HCT116 (cell line): ENCODE results near the gene CGRRF1. TPM values are rescaled to one million over a fixed set of nuclear protein-coding genes. Genes with fewer than 3 reads are reported as not detected.

Experiments used
- ATAC-seq: fragments of 200-7000 bp; cut with Tn5 transposase; 2 replicates; pipeline ENCODE4 v1.9.1; 2020; ENCODE audit warnings: mild to moderate bottlenecking, moderate library complexity
- BruUV-seq: library from RNA; stranded (reverse); fragments of 400-500 nt; replicated peaks from 2 replicates; lab custom pipeline; 2021; lab: Mats Ljungman, UMichigan
- CTCF ChIA-PET: fragments of 300-600 bp; sonication (Branson Sonifier 250); formaldehyde crosslinking; loops from one replicate; lab custom pipeline; 2021; ENCODE audit warnings: antibody characterized with exemption; lab: Charles Lee
- POLR2A ChIA-PET: fragments of 300-600, 350-600 bp; sonication (Branson Sonifier 250); formaldehyde crosslinking; loops from one replicate; lab custom pipeline; 2021; ENCODE audit warnings: antibody characterized with exemption; lab: Charles Lee
- RAD21 ChIA-PET, 2 experiments: fragments of 300-600 bp; sonication (Branson Sonifier 250); formaldehyde crosslinking; loops; one replicate each; lab custom pipeline; 2023; ENCODE audit warnings: low total read pairs in 2 of 2; ENCODE audit not compliant: uncharacterized antibody in 2 of 2, unreplicated experiment in 2 of 2, low non-redundant PET in 1 of 2; lab: Charles Lee
- DNase-seq: peaks from one replicate; pipeline ENCODE4 v3.0.0-alpha.2; 2010; ENCODE audit warnings: low read depth, low spot score
- H2AFZ ChIP-seq: fragments of 200-600 bp; shearing (Covaris generic), sonication (generic); 2 replicates; pipeline ENCODE4 v1.6.1; 2017; ENCODE audit warnings: low read depth, mixed run types, mixed read lengths, antibody characterized with exemption, low read length; ENCODE audit not compliant: poor library complexity, severe bottlenecking
- H3K27ac ChIP-seq: 2 replicates; pipeline ENCODE4 v1.5.1; 2012; ENCODE audit warnings: low read depth, low read length
- H3K27me3 ChIP-seq: fragments of 200-600 bp; sonication (generic); 2 replicates; pipeline ENCODE4 v1.6.1; 2016; ENCODE audit warnings: mixed run types, low read length, mixed read lengths; ENCODE audit not compliant: insufficient read depth
- H3K36me3 ChIP-seq, 2 experiments: fragments of 200-500 bp in 1 of 2; fragments of 200-600 bp in 1 of 2; sonication (Bioruptor generic) in 1 of 2; sonication (generic) in 1 of 2; 2 replicates each; pipeline versions ENCODE4 v1.5.1 to v1.6.1; 2014 to 2016; ENCODE audit warnings: low read length in 2 of 2, inconsistent platforms in 1 of 2, mixed read lengths in 1 of 2, mixed run types in 1 of 2; ENCODE audit not compliant: insufficient read depth in 2 of 2, control insufficient read depth in 1 of 2
- H3K4me1 ChIP-seq, 2 experiments: fragments of 200-600 bp in 1 of 2; sonication (generic) in 1 of 2; 2 replicates each; pipeline versions ENCODE4 v1.5.1 to v1.6.1; 2012 to 2017; ENCODE audit warnings: low read length in 2 of 2, inconsistent platforms in 1 of 2, mild to moderate bottlenecking in 1 of 2, mixed read lengths in 1 of 2, mixed run types in 1 of 2, moderate library complexity in 1 of 2; ENCODE audit not compliant: insufficient read depth in 2 of 2, control insufficient read depth in 1 of 2
- H3K4me2 ChIP-seq: fragments of 200-600 bp; sonication (generic); 2 replicates; pipeline ENCODE4 v1.6.1; 2017; ENCODE audit warnings: mixed run types, low read length, mixed read lengths
- H3K4me3 ChIP-seq, 2 experiments: fragments of 200-600 bp in 1 of 2; sonication (generic) in 1 of 2; replicated peaks in 1 of 2; 2 replicates each; pipeline ENCODE4 v1.5.1; 2011 to 2016; ENCODE audit warnings: low read length in 2 of 2, control low read depth in 1 of 2, low read depth in 1 of 2, mild to moderate bottlenecking in 1 of 2, mixed read lengths in 1 of 2, mixed run types in 1 of 2
- H3K79me2 ChIP-seq: fragments of 200-600 bp; sonication (generic); 2 replicates; pipeline ENCODE4 v1.6.1; 2017; ENCODE audit warnings: mild to moderate bottlenecking, mixed run types, low read length, moderate library complexity, mixed read lengths; ENCODE audit not compliant: insufficient read depth
- H3K9ac ChIP-seq: fragments of 200-600 bp; sonication (generic); 2 replicates; pipeline ENCODE4 v1.6.1; 2016; ENCODE audit warnings: low read length, mixed read lengths
- H3K9me2 ChIP-seq: fragments of 200-600 bp; sonication (generic), shearing (Covaris generic); 2 replicates; pipeline ENCODE4 v1.6.1; 2017; ENCODE audit warnings: mixed run types, mild to moderate bottlenecking, moderate library complexity; ENCODE audit not compliant: insufficient read depth
- H3K9me3 ChIP-seq, 2 experiments: fragments of 200-500 bp in 1 of 2; fragments of 200-600 bp in 1 of 2; sonication (Bioruptor generic) in 1 of 2; sonication (generic) in 1 of 2; 2 replicates each; pipeline ENCODE4 v1.6.1; 2014 to 2017; ENCODE audit warnings: low read length in 2 of 2, mixed read lengths in 2 of 2, inconsistent platforms in 1 of 2, low read depth in 1 of 2, mild to moderate bottlenecking in 1 of 2, mixed run types in 1 of 2, moderate library complexity in 1 of 2; ENCODE audit not compliant: control insufficient read depth in 1 of 2, insufficient read depth in 1 of 2
- H4K20me1 ChIP-seq: fragments of 200-600 bp; sonication (generic), shearing (Covaris generic); 2 replicates; pipeline ENCODE4 v1.6.1; 2017; ENCODE audit warnings: mixed run types, mild to moderate bottlenecking, moderate library complexity; ENCODE audit not compliant: insufficient read depth
- ATF3 ChIP-seq: IDR thresholded peaks from 2 replicates; pipeline ENCODE4 v1.6.1; 2012
- CEBPB ChIP-seq: IDR thresholded peaks from 2 replicates; pipeline ENCODE4 v1.6.1; 2012; ENCODE audit warnings: low read depth
- CTCF ChIP-seq, 3 experiments: fragments of 200-600 bp in 1 of 3; sonication (generic) in 1 of 3; IDR thresholded peaks in 2 of 3; conservative IDR thresholded peaks in 1 of 3; 2 replicates each; pipeline ENCODE4 v1.5.1; 2012 to 2017; ENCODE audit warnings: low read depth in 2 of 3, low read length in 2 of 3, antibody characterized with exemption in 1 of 3, borderline replicate concordance in 1 of 3, control low read depth in 1 of 3, mild to moderate bottlenecking in 1 of 3, mixed read lengths in 1 of 3, mixed run types in 1 of 3, moderate library complexity in 1 of 3; ENCODE audit not compliant: insufficient read depth in 1 of 3
- EGR1 ChIP-seq: IDR thresholded peaks from 2 replicates; pipeline ENCODE4 v1.6.1; 2012; ENCODE audit warnings: low read depth
- ELF1 ChIP-seq: IDR thresholded peaks from 2 replicates; pipeline ENCODE4 v1.6.1; 2012; ENCODE audit warnings: low read depth, borderline replicate concordance
- EZH2 ChIP-seq: fragments of 200-600 bp; sonication (generic); IDR thresholded peaks from 2 replicates; pipeline ENCODE4 v1.6.1; 2017; ENCODE audit warnings: antibody characterized with exemption, mixed run types
- EZH2phosphoT487 ChIP-seq: fragments of 200-600 bp; IDR thresholded peaks from 2 replicates; pipeline ENCODE4 v1.6.1; 2018; ENCODE audit warnings: antibody characterized with exemption, borderline replicate concordance
- FOSL1 ChIP-seq: IDR thresholded peaks from 2 replicates; pipeline ENCODE4 v1.6.1; 2012; ENCODE audit warnings: low read depth
- POLR2A ChIP-seq: IDR thresholded peaks from 2 replicates; pipeline ENCODE4 v1.7.0; 2011; ENCODE audit warnings: borderline replicate concordance; ENCODE audit not compliant: insufficient read depth, insufficient read length; ENCODE audit errors: extremely low read depth
- POLR2AphosphoS5 ChIP-seq: IDR thresholded peaks from 2 replicates; pipeline ENCODE4 v1.6.1; 2011; ENCODE audit warnings: mild to moderate bottlenecking, low read depth, low read length, moderate library complexity
- RAD21 ChIP-seq: IDR thresholded peaks from 2 replicates; pipeline ENCODE4 v1.6.1; 2012; ENCODE audit warnings: low read depth, mild to moderate bottlenecking
- SIN3A ChIP-seq: IDR thresholded peaks from 2 replicates; pipeline ENCODE4 v1.6.1; 2012; ENCODE audit warnings: low read depth
- SP1 ChIP-seq: IDR thresholded peaks from 2 replicates; pipeline ENCODE4 v1.6.1; 2012; ENCODE audit warnings: low read depth
- SRF ChIP-seq: IDR thresholded peaks from 2 replicates; pipeline ENCODE4 v1.6.1; 2012; ENCODE audit warnings: low read depth
- TCF7L2 ChIP-seq: IDR thresholded peaks from 2 replicates; pipeline ENCODE4 v1.7.0; 2011; ENCODE audit warnings: borderline replicate concordance, inconsistent platforms; ENCODE audit not compliant: insufficient read depth, insufficient read length; ENCODE audit errors: extremely low read depth
- ZBTB33 ChIP-seq: IDR thresholded peaks from 2 replicates; pipeline ENCODE4 v1.6.1; 2011; ENCODE audit warnings: mild to moderate bottlenecking, low read length, moderate library complexity; ENCODE audit not compliant: insufficient replicate concordance; ENCODE audit errors: extremely low read depth
- ZFX ChIP-seq: fragments of 450-650 bp; IDR thresholded peaks from 2 replicates; pipeline ENCODE4 v1.6.1; 2017
- ZNF274 ChIP-seq: fragments of 200-500 bp; sonication (Bioruptor generic); IDR thresholded peaks from 2 replicates; pipeline ENCODE4 v1.6.1; 2014; ENCODE audit warnings: mild to moderate bottlenecking, low read depth, low read length, inconsistent platforms
- intact Hi-C: fragments of 100-400 bp; cut with micrococcal nuclease; formaldehyde crosslinking; loops from 2 replicates; pipeline ENCODE4 v1.10.0; 2022
- total RNA-seq: library from RNA; stranded (reverse); gene quantifications from one replicate; pipeline ENCODE4 v1.2.1, GENCODE V29; 2021; ENCODE audit not compliant: unreplicated experiment
- TF ChIP-seq, protein P1 (sequence below): IDR thresholded peaks from 2 replicates; pipeline ENCODE4 v1.6.1; 2012
- TF ChIP-seq, protein P2 (sequence below): IDR thresholded peaks from 2 replicates; pipeline ENCODE4 v1.6.1; 2012; ENCODE audit warnings: low read depth

CGRRF1 gene
- total RNA-seq, 1 experiment from 2014 or later = 15.9 TPM

DNA sequence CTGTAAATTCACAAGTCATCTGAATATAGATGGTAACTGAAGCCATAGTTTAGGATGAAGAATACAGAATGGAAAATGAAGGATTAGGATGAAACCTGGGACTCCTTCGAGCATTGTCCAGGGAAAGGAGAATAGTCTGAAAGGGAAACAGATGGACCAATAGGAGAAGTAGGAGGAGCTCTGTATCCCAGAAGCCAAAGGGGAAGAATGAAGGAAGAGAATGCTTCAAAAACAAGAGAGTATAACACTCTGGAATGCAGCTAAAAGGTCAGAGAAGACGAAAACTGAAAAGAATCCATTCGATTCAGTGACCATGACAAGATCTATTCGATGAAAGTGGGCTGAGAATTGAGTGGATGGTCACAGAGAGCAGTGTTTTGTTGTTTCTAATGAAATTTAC is 21.9 kb upstream of the CGRRF1 start:
- Histone ChIP-seq H3K4me2 (peak overlapping the region; percentile 87), H3K9me2 (no peaks in the 10 kb centered on the region), H3K4me3 (peak overlapping the region; percentile 87 to 94), H3K27me3 (no peaks in the 10 kb centered on the region), H3K36me3 (peaks cover 0 to 8% of the 10 kb centered on the region in 2 experiments; a peak in 3 of 4 replicates), H3K79me2 (peaks cover 58% of the 10 kb centered on the region), H3K4me1 (peaks cover 16 to 28% of the 10 kb centered on the region in 2 experiments), H3K9me3 (no peaks in the 10 kb centered on the region), H3K27ac (peak overlapping the region; percentile 96), H2AFZ (no peak overlapping the region), H3K9ac (peak overlapping the region; percentile 81), H4K20me1 (0 out of 2 replicates have a peak, but pooled peaks cover 4% of the 10 kb centered on the region)
- ATAC-seq (peak; percentile 55), DNase-seq (no peak)
- intact Hi-C loops = loop anchor here (5.0 kb wide), 1 partner anchor 285 kb away; no protein-coding TSS in a partner anchor
- ChIA-PET POLR2A (interaction anchor here (3.6 kb wide), 1 partner anchor 22 kb away, joined by 16 read pairs; the partner anchor contains the start of gene CGRRF1), CTCF (interaction anchor here (0.7 to 1.5 kb wide), 6 partner anchors 16 to 318 kb away, joined by 3 to 4 read pairs (median 3); partner anchors contain the start of gene CGRRF1), RAD21 (interaction anchor here in 1 of 2 experiments (0.6 kb wide), 1 partner anchor 76 kb away, joined by 4 read pairs; no protein-coding TSS in a partner anchor)
- TF ChIP-seq POLR2AphosphoS5 (no peak), CTCF (IDR thresholded peaks at IDR 0.05 in 2 of 3, conservative IDR thresholded peaks at IDR 0.05 in 1 of 3; ENCODE audit: borderline replicate concordance in 1 of 3, insufficient read depth in 1 of 3, low read depth in 2 of 3, low read length in 2 of 3) (no peak), SRF (no peak), TCF7L2 (no peak), RAD21 (no peak), SIN3A (no peak), ZBTB33 (no peak), ELF1 (no peak), ZNF274 (no peak), EZH2 (no peak), EGR1 (no peak), POLR2A (no peak), EZH2phosphoT487 (no peak), SP1 (no peak), FOSL1 (no peak), ZFX (no peak), ATF3 (no peak), CEBPB (no peak)
- TF ChIP-seq, protein P1, sequence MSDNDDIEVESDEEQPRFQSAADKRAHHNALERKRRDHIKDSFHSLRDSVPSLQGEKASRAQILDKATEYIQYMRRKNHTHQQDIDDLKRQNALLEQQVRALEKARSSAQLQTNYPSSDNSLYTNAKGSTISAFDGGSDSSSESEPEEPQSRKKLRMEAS = no peak
- TF ChIP-seq, protein P2, sequence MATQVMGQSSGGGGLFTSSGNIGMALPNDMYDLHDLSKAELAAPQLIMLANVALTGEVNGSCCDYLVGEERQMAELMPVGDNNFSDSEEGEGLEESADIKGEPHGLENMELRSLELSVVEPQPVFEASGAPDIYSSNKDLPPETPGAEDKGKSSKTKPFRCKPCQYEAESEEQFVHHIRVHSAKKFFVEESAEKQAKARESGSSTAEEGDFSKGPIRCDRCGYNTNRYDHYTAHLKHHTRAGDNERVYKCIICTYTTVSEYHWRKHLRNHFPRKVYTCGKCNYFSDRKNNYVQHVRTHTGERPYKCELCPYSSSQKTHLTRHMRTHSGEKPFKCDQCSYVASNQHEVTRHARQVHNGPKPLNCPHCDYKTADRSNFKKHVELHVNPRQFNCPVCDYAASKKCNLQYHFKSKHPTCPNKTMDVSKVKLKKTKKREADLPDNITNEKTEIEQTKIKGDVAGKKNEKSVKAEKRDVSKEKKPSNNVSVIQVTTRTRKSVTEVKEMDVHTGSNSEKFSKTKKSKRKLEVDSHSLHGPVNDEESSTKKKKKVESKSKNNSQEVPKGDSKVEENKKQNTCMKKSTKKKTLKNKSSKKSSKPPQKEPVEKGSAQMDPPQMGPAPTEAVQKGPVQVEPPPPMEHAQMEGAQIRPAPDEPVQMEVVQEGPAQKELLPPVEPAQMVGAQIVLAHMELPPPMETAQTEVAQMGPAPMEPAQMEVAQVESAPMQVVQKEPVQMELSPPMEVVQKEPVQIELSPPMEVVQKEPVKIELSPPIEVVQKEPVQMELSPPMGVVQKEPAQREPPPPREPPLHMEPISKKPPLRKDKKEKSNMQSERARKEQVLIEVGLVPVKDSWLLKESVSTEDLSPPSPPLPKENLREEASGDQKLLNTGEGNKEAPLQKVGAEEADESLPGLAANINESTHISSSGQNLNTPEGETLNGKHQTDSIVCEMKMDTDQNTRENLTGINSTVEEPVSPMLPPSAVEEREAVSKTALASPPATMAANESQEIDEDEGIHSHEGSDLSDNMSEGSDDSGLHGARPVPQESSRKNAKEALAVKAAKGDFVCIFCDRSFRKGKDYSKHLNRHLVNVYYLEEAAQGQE = no peak
- BruUV-seq = TSS peak; percentile 48
